GM12874 (cell line): ENCODE results near the gene MVD.

Source experiments
- TF ChIP-seq, protein P1 (sequence below): IDR thresholded peaks from 2 replicates; pipeline ENCODE4 v1.5.1; 2011; ENCODE audit warnings: low read depth, mild to moderate bottlenecking, control low read depth, low read length, moderate library complexity; ENCODE audit not compliant: insufficient read depth

The MVD gene

DNA sequence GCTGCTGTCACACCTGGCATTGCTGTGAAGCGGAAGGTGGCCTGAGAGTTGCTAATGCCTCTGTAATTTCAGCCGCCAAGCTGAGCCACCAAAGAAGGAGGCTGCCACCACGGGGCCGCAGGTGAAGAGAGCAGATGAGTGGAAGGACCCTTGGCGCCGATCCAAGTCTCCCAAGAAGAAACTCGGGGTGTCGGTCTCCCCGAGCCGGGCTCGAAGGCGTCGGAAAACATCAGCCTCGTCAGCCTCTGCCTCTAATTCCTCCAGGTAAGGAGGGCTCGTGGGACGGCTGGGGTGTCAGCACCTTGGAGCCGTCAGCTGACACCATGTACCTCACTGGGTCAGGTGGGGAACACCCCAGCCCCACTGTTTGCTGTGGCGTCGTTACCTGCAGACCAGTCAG lies 40.8 kb downstream of the MVD start:
- TF ChIP-seq, protein P1, sequence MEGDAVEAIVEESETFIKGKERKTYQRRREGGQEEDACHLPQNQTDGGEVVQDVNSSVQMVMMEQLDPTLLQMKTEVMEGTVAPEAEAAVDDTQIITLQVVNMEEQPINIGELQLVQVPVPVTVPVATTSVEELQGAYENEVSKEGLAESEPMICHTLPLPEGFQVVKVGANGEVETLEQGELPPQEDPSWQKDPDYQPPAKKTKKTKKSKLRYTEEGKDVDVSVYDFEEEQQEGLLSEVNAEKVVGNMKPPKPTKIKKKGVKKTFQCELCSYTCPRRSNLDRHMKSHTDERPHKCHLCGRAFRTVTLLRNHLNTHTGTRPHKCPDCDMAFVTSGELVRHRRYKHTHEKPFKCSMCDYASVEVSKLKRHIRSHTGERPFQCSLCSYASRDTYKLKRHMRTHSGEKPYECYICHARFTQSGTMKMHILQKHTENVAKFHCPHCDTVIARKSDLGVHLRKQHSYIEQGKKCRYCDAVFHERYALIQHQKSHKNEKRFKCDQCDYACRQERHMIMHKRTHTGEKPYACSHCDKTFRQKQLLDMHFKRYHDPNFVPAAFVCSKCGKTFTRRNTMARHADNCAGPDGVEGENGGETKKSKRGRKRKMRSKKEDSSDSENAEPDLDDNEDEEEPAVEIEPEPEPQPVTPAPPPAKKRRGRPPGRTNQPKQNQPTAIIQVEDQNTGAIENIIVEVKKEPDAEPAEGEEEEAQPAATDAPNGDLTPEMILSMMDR, result no peak

DNA sequence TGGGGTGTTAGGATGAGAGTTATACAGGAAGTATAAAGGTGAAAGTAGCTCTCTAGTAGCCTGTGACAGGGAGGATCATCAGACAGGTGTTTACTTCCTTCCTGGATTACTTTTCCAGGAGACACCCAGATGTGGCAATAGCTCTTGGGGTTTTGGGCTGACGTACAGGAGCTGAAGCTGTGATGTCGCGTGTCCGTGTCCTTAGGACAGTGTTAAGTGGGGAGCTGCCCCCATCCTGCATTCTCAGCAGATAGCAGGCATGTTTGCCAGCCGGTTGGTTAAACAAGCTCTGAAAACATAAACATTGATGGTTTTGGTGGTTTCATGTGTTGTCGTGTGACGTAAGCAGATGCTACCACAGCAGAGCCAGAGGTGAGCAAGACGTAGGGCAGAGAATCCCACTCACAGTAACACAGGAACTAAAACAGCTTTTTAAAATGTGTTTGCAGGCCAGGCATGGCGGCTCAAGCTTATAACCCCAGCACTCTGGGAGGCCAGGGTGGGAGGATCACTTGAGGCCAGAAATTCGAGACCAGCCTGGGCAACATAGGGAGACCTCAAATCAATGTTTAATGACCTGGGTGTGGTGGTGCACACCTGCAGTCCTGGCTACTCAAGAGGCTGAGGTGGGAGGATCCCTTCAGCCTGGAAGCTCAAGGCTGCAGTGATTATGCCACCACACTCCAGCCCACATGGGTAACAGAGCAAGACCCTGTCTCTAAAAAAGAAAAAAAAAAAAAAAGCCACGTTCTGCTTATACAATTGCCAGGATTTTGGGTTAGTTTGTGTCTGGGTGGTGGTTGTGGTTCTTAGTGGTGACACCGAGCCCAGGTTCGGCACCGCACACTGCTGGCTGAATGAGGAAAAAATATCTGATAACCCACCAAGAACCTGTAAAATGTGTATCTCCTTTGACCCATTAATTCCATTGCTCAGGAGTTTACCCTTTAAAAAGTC lies 42.8 kb downstream of the MVD start:
- TF ChIP-seq, protein P1, result no peak

DNA sequence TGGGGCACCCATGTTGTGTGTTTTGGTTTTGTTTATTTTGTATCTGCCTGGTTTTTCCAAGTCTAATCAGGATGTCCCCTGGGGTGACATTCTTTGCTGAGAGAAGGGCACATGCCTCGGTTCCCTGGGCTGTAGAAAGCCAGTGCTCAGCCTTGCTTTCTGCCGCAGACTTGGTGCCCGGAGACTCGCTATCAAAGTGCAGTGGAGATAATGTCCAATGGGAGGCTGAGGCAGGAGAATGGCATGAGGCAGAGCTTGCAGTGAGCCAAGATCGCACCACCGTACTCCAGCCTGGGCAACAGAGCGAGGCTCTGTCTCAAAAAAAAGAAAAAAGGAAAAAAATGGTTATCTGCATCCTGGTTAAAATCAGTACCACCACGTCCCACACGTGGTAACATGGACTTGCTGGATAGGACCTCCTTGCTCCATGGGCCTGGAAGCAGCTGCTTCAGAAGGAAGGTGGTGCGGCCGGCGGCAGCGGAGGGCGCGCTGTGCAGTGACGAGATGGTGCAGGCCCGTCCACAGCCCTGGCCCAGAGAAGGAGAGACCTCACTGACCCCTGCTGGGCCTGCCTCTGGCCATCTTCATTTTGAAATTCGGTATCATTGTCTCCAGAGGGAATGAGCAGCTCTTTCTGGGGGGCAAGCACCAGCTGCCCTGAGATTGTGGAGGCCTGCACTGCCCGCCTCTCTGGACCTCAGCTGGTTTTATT lies 43.8 kb downstream of the MVD start:
- TF ChIP-seq, protein P1, result no peak

DNA sequence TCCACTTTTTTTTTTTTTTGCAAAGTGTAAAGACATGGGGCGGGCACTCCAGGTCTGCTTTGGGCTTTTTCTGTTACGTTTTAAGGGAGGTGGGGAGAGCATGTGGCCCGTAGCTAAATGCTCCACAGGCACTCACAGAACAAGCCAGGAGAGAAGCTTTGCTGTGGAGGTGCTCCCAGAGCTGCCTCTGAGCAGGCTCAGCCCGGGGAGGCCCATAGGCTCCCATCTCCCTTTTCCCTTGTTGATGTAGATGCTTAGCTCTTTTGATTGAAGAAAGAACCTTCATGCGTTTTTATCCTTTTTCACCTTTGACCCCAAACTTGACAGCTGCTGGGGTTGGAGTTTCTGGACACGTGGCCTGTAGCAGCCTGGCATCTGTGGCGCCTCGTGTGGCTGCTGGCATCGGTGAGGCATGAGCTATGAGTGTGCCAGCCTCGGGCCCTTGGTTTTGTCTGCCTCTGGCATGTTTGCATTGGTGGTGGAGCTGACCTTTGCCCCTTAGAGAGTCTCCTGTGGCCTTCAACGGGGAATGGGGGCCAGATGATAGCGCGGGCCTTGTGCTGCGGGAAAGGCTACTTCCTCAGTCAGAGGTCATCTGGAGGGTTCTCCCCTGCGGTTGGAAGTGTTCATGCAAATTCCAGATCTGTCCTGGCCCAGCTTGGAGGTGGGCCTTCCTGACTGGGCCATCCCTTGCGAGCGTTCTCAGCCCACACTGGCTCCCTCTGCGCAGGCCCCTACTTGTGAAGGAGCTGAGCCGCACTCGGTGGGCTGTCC lies 44.5 kb downstream of the MVD start:
- TF ChIP-seq, protein P1, result no peak

DNA sequence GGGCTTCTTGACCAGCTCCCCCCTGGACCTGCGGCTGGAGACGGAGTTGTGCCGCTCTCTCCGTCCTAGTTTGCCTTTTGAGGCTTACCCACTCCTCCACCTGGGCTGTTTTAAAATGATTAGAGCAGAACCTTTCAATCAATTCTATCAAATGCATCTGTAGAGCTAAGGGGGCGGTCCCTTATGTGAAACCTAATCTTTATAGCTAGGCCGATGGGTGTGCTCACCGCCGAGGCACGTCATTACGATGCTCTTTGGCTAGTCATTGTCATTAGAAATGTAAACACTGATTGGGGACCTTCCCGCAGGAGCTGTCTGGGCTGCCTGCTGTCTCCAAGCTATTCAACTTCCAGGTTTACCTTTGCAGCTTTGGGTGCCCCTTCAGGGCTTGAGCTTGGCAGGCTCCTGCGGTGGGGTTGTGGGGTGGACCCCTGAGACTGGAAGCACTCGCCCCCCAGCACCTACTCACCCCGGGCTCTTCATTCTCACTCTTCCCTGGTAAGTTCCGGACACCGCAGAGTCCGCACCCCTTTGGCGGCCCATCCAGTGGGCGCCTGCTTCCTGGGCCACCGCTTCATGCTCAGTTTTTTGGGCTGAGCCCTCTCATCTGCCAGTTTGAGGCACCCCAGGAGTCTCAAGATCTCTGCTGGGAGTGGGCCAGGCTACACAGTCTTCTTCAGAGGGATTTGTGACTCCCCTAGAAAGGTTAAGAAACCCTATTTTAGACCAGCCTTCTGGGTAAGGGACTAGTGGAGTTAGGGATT lies 45.4 kb downstream of the MVD start:
- TF ChIP-seq, protein P1, result no peak

DNA sequence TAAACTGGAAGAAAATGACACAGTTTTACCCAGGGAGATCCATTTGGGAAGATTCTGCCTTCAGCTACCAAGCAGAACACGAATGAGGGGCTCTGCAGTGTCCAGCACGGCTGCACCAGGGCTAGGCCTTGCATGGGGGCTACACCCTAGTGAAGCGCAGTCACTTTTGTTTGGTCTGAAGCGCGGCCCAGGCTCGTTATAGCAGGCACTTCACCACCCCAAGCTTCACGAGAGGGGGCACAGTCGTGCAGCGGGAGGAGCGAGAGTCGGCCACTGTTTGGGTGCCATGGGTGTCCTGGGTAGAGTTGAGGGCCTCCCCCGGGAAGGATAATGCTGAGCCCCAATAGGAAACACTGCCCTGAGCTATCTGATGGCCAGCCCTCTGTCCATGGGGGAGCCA lies 46.2 kb downstream of the MVD start:
- TF ChIP-seq, protein P1, result no peak
